Left forelimb (tissue), 1 donor: Measurements from ENCODE around the gene FTSJ1.
"Not testable (repeated sequence)": the region's sequence is repeated elsewhere in the genome, so short reads cannot be mapped to it uniquely, and the experiment has no call there.

ENCODE experiments used
- DNase-seq: peaks from one replicate; pipeline ENCODE4 v3.0.0-alpha.2; 2018; ENCODE audit warnings: low spot score

FTSJ1 gene, protein sequence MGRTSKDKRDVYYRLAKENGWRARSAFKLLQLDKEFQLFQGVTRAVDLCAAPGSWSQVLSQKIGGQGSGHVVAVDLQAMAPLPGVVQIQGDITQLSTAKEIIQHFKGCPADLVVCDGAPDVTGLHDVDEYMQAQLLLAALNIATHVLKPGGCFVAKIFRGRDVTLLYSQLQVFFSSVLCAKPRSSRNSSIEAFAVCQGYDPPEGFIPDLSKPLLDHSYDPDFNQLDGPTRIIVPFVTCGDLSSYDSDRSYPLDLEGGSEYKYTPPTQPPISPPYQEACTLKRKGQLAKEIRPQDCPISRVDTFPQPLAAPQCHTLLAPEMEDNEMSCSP

DNA sequence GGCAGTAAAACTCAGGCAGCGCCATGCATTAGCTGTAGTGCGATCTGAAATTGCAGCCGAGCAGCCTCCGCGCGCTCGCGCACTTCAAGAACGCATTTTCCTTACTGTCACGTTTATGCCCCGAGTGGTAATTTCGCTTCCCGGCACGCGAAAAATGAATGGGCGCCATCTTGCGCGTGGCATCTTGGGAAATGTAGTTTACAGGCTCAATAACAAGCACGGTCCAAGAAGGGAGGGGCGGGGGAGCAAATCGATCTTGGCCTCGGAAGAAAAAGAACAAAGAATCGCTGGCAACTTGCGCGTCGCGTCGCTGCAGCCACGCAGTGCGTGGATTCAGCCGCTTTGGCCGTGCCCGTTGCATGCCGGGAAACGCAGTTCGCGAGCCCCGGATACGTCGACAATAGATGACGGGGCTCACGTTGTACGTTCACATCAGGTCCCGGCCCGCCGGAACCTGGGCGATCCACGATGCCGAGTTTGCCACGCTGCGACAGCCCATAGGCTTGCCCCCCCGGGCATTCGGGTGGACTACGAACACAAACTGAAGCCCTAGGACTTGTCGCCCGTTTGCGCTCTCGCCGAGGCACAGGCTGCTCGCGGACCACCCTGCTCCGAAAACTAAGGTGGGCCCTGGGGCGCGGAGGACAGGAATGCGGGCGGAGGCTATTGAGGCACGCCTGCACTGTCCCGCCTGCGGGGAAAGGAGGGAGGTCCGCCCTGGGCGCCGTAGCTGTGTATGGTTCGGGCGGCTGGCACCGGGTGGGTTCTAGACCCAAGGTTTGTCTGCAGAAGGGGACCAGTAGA lies at the start of gene FTSJ1:
Gene FTSJ1, plus strand, starts transcription at position 426 of the 804 bp plus-strand sequence. CDS start 1,849 bp downstream, outside the sequence.
- DNase-seq, result peak; percentile 88

DNA sequence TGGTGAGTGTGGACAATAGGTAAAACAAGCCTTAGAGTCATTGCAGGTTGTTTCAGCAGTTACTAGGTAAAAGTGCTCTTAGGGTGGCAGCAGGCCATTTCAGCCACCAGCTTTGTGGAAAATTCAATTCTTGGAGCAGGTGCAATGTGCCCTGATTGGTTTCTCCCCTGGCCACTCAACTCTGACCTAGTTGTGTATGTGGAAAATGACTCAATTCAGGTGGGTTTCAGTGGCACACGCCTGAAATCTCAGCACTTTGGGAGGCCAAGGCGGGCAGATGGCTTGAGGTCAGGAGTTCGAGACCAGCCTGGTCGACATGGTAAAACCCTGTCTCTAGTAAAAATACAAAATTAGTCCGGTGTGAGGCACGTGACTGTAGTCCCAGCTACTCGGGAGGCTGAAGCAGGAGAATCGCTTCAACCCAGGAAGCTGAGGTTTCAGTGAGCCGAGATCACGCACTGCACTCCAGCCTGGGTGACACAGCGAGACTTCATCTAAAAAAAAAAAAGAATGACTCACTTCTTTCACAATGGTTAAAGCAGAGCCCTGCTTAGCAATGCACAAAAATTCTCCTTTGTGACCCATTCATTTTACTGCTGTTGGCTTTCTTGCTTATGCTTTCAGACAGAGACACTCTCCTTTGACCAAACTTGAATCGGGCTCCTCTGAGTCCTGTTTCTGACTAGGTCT lies 48.8 kb upstream of the FTSJ1 start:
- DNase-seq, result not testable (repeated sequence)

DNA sequence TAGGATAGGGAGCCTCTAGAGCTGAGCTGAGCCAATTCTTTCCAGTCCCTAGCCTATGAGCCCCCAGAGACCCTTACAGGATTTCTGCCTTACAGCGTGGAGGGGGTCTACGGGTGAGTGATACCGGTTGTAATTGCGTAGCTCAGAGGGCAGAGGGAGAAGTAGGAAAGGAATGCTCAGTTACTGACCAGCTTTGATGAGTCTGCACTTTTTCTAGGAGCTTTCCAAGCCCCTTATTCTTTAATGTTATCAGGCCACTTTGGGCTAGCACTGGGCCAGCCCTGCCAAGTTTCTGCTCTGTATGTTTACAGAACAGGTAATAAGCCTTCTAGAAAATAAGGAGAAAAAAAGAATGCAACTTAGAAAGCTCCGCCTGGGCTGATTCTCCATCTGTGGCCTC lies 46.4 kb upstream of the FTSJ1 start:
- DNase-seq, result not testable (repeated sequence)

DNA sequence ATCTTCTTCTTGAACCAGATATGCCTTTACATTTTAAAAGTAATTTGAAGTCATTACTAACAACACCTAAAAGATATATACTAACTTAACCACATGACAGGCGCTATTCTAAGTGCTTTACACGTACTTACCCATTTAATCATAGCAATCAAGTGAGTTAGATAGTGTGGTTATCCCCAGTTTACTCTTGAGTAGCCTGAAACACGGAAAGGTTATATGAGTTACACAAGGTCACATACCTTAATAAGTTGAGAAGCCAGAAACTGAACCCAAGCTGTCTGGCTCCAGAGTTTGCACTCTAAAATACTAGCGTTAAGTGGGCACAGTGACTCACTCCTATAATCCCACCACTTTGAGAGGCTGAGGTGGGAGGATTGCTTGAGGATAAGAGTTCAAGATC lies 45.8 kb upstream of the FTSJ1 start:
- not testable (repeated sequence) for DNase-seq

DNA sequence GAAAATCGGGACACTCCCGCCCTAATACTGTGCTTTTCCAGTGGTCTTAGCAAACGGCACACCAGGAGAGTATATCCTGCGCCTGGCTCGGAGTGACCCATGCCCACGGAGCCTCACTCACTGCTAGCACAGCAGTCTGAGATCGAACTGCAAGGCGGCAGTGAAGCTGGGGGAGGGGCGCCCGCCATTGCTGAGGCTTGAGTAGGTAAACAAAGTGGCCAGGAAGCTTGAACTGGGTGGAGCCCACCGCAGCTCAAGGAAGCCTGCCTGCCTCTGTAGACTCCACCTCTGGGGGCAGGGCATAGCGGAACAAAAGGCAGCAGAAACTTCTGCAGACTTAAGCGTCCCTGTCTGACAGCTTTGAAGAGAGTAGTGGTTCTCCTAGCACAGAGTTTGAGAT lies 42.3 kb upstream of the FTSJ1 start:
- DNase-seq, result not testable (repeated sequence)

DNA sequence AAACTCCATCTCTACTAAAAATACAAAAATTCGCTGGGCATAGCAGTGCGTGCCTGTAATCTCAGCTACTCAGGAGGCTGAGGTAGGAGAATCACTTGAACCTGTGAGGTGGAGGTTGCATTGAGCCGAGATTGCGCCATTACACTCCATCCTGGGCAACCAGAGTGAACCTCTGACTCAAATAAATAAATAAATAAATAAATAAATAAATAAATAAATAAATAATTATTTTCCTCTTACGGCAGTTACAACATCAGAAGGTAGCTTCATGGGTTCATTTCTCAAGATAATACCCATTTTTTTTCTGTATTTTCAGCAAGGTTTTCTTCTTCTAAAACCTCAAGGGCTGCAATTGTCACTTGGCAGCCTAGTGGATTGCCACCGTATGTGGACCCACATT lies 28.8 kb upstream of the FTSJ1 start:
- DNase-seq, result not testable (repeated sequence)

DNA sequence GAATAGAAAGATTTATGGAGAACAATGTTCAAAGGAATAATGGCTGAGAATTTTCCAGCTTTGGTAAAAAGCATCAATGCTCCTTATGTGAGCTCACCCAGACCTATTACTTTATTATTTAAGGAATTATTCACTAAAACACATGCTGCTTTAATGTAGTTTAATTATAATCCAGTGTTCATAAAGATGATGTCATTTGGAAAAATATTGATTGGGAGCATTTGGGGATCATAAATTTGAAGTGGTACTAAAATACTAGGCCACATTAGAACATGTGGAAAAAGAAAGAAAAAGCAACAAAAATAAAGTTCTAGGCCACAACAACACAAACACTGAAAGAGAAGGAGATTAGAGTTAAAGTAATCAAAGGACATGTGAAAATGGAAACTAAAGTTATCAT lies 25.9 kb upstream of the FTSJ1 start:
- DNase-seq, result no peak

DNA sequence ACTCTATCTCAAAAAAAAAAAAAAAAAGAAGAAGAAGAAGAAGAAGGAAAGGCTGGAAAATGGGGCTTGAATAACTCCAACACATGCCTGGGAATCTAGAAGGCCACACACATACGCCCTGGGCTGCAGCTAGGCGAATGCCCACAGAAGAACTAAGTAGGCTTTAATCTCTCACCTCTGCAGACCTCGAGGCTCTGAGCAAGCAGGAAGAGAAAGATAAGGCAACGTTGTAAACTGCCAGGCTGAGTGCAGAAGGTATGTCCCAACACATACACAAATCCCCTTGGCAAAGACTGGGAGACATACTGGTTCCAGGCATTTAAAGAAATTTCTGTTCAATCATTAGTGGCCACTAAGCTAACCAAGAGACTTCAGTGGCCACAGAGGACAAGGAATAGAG lies 24.3 kb upstream of the FTSJ1 start:
- no peak for DNase-seq

DNA sequence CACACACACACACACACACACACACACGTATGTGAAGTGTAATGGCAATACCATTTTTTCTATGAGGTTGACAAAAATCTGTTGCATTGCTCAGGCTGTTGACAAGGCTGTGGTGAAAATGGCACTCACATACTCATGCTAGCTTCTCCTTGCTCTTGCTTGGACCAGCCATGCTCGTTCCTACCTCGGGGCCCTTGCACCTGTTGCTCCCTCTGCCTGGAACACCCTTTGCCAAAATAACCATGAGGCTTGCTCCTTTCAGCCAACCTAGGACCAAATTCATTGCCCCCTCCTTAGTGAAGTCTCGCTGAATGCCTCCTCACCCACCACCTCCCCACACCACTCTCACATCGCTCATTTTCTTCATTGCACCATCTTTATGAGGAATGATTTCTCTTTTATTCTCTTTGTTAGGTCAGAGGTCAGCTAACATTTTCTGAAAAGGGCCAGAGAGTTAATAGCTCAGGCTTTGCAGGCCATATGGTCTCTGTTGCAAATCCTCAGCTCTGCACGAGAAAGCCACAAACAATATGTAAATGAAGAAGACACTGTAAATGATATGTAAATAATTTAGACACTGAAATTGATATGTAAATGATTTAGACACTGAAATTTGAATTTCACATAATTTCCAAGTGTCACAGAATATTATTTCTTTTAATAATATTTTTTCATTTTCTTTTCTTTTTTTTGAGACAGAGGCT lies 19.2 kb upstream of the FTSJ1 start:
- no peak for DNase-seq

DNA sequence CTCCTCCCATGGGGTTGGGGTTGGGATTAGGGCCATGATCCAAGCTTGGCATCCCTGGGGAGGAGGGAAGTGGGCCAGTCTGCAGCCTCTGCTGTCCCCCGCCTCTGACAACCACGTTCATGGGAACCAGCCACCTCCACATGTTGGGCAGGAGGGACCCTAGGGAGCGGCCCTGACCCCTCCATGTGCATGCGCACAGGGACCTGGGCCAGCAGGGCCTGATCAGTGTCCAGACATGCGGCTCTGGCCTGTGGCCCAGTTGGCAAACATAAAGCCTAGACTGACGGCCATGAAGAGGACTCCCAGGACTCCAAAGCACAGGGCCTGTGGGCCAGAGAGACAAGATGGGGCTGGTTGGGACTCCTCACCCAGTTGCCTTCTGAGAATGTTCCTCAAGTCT lies 17.3 kb upstream of the FTSJ1 start:
- DNase-seq, result no peak

DNA sequence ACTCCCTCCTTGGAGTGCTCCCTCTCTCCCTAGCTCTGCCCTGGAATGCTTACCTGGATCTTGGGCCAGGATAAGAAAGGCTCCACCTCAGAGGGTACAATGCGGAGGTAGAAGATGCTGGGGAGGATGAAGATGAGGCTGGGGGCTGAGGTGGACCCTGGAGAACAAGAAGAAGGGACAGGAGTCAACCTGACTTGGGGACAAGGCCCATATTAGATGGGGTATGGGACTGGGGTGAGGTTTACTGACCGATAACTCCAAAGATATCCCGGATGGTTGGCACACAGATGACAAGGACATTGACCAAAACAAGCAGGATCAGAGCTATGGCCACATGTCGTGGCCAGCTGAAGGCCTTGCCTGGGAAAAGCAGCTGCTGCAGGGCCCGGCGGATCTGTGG lies 16.5 kb upstream of the FTSJ1 start:
- DNase-seq, result no peak

DNA sequence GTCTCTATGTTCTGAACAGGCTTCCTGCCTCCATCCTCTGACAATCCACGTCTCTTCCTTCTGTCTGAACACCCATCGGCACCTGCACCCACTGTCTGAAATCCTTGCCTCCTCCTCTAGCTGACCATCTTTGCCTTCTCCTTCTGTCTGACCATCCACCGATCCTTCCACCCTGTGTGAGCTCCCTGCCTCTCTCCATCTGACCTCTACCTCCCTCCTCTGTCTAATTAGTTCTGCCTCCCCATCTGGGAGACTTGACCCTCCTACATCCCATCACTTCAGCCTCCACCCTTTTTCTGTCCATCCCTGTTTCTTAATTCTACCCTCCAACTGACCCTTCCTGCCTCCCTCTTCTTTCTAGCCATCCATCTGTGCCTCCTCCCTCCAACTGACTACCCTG lies 16.0 kb upstream of the FTSJ1 start:
- DNase-seq, result no peak

DNA sequence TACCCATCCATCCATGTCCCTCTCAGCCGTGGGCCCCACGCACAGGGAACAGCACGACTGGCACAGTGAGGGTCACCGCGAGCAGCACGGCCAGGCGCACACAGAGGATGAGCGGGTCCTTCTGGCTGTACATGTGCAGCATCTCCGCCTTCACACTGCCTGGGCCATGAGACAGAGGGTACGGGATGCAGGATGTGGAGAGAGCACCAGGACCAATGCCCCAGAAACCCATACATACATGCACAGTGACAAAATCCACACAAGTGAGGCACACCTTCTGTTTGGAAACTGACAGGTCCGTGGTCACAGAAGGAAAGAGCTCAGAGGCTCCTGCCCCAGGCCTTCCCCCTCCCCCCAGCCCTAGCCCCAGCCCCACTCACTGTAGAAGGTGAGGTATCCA lies 15.4 kb upstream of the FTSJ1 start:
- no peak for DNase-seq

DNA sequence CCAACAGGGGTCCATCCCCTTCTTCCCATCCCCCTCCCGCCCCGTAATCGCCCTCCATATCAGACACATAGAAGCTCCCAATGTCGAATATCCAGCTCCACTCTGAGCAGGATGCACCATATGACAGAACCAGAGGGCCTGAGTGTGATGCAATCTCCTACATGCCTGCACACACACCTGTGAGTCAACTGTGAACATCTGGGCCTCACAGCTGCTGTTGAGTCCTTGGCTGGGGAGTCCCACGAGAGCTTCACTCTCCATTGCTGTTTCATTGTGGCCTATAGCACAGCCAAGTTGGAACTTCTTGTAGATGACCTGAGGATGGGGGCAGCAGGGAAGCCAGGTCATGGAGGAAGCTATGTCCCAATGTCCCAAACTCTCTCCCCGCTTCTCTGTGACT lies 14.2 kb upstream of the FTSJ1 start:
- DNase-seq, result no peak

DNA sequence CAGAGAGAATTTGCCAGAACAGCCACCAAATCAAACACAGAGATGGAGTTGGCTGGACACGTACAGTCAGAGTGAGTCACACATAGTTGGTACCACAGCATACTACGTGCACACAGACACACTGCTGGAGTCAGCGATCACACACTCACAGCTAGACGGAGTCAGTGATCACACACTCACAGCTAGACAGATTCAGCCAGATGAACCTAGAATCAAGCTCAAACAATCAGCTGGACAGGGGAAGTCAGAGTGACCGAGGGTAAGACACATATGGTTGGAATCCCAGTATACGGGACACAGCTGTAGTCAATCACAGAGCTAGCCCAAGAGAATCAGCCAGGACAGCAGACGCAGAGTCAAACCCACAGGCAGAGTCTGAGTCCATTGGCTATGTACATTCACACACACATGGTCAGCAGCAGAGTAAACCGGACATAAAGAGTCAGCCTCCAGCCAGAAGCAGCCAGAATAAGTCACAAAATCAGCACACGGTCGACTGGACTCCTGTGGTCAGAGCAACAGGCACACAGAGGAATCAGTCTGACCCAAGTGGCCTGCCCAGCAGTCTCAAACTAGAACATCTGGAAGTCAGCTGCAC lies 10.6 kb upstream of the FTSJ1 start:
- DNase-seq, result no peak

DNA sequence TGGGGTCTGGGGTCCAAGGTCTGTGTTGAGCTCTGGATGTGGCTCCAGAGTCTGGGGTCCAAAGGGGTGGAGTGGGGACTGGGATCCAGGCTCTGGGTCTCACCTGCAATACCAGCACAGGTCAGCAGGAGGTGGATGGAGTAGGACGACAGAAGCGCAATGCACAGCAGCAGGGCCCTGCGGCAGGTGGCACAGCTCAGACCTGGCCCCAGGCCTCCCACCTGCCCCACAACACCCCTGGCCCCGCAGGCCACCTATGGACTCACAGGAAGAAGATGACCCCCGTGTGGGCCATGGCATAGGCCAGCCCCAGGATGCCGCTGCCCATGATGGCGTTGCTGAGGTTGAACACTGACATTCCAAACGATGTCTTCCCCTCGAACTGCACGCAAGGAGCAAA lies 9.3 kb upstream of the FTSJ1 start:
- DNase-seq, result no peak

DNA sequence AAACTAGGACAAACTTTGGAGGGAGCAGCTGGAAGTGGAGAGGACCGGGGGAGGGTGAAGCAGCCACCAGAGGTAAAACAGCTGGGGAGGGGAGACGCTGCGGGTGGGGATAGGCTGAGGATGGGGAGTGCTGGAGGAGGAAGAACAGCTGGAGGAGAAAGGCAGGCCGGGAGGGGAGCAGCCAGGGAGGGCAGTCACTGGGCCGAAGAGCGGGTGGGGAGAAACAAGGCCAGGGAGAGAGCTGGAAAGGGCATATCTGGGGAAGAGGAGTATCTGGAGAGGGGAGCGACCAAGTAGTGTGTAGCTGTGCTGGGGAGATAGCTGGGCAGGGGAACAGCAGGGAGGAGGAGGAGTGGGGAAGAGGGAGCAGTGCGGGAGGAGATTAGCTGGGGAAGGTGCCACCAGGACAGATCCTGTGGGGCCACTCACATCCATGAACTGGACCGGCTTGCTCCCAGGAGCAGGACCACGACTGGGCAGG lies 8.7 kb upstream of the FTSJ1 start:
- DNase-seq, result no peak

DNA sequence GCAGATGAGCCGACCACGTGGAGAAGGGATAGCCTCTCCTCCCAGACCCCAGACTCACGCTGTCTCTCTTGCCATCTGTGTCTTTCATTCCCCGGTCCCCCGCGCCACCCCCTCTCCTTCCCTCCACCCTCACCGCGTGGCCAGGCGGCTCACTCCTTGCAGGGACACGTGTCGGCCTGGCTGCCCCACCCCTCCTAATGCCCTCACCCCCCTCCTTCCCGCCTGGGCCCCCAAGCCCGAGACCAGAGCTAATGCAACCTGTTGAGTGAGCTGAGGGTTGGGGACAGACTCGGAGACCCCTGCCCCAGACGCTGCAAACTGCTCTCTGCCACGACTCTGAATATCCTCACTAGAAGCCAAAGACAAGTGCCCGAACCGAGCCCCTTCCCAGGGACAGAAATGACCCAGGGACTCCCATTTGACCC lies 7.7 kb upstream of the FTSJ1 start:
- no peak for DNase-seq

DNA sequence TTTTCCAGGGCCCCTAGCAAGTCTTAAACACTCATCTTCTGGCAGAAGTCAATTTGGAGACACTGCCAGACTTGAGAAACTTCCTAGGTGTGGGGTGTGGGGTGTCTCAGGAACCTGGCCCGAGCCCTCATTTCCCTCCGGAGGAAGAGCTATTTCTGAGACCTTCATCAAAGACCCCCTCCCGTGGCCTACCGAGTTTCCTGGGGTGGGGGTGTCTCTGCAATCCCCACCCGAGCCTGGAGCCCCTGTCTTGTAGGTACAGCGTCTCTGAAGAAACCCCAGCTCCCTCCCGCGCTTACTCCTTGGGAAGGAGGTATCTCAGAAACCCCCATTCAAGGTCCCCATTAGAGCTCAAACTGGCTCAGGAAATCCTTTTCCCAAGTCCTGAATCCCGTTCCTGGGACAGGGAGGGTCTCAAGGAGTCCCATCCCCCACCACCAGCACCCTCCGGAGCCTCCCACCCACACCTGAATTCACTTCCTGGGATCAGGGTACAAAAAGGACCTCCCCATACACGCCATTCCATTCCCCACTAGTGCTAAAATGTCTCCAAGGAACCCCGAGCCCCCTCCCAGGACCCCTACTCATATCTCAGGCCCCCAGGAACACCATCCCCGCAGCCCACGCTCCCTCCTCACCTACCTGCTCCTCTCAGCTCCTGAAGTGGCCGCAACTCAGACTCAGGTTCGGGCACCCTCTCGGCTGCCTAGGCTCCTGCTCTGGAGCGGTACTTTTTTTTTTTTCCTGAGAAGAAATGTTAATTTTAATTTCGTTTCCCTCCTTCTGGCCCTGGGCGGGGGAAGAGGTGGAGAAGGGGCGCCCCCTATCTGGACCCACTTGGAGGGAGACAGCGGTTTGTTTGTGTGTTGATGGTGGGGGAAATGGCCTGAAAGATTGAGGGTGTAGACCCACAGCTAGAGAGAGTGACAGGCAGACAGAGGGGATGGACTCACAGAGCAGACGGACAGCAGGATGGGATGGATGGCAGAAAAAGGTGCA lies 7.0 kb upstream of the FTSJ1 start:
- DNase-seq, result no peak

DNA sequence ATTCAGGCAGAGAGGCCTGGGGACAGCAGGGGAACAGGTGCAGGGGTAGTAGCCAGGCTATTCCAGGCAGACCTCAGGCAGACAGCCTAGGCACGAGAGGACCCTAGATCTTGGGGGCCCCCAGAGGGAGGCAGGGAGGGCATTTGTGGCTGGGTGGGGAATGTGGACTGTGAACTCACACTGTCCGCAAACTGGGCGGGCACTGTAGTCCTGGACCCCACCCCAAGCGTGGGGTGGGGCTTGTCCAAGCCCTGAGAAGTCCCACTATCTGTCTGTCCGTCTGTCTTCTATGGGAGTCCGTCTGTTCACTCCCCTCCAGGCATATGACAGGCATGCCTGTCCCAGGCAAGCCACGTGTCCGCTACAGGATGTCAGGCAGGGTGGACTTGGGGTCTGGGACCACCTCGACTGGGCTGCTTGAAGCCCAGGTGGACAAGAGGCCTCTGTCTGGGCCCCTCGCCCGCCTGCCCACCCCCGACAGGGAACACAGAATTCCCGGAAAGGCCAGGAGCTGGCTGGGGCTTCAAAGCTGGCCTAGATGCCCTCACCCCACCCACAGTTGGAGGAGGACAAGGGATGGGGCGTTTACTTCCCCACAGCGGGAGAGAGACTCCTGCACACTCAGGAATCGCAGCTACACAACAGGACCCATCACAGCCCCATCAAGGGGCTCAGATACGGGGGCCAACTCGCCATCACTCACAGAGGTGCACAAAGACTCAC lies 5.7 kb upstream of the FTSJ1 start, which contains the start of gene SLC38A5:
Gene SLC38A5, minus strand, starts transcription at position 151 of the 723 bp plus-strand sequence. CDS start 2,336 bp downstream, outside the sequence.
- no peak for DNase-seq
